Stimulated activated CD4-positive, alpha-beta T cell treated with anti-CD3 and anti-CD28 coated beads, Interleukin-15, amount 100 ng/mL, for 1 hour (primary cell): Measurements from ENCODE around the gene LRFN5.

Experiments used
- DNase-seq, 2 donors: peaks; one replicate each; pipeline ENCODE4 v3.0.0-alpha.2; 2020; ENCODE audit warnings: low read depth in 1 of 2, low spot score in 1 of 2

The LRFN5 gene

DNA sequence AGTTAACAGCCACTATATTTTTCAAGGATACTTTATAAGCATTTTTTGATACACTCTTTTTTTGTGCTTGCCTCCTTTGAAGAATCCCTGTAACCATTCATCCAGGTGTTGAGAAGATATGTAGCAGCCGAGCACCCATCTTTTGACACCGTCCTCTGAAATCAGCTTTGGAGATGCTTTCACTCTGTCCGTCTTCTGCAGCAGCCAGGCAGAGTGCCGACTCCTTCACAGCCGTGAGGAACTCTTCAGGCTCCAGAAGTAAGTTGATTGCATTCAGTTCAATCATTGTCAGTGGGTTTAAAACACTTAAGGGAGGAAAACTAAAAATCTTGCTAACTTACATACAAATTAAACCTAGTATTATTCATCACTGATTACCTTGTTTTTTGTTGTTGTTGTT is 160.1 kb downstream of the LRFN5 start:
- no peak for DNase-seq

DNA sequence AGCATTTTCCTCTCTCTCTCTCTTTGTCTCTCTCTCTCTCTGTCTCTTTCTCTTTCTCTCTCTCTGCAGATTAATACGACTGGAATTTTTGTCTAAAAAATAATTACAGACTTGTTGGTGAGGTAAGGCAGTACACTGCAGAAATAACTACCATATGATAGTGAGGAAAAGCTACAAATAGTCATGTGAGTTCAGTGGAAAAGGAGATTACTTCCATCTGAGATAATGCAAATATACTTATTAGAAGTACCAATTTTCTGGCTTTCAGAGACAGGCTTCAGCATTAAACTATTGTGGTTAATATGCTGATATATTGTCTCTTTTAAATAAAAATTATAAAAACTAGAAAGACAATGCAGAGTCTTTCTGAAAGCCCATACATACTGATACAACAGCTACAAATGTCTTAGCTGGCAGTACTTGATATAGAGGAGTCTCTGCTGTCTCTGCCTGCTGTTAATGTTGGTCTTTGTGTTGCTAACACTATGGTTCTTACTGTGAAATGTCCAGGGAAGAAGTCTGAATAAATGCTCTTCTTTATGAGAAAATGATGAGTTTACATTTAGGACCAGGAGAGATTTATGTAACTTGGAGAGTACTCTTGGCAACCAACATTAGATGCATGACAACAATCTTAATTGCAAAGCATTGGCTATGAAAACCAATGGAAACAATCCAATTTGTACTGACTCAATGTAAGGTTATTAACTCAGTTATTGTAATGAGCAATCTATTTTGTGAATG is 167.0 kb downstream of the LRFN5 start:
- no peak for DNase-seq

GRCh38 chr14:41782511-41782910 is 175.8 kb downstream of the LRFN5 start:
- DNase-seq, result no peak

- DNase-seq, result no peak
Observed at GRCh38 chr14:41783403-41783802, 176.7 kb downstream of the LRFN5 start.

GRCh38 chr14:41785696-41786095 is 179.0 kb downstream of the LRFN5 start:
- no peak for DNase-seq

DNA sequence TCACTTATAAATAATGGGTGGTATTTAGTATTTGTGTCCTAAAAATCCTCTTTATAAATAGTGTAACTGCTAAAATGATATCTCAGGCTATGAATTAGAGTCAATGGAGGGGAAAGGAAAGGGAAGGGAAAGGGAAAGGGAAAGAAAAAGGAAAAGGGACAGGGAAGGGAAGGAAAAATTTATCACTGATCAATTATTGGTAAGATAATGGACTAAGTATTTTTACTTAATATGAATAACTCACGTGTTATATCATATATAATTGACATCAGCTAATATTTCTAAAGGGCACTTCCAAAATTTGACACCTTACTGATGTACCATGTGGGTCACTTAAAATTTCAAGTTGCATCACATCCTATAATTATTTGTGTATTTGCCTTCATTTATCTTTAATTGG is 193.1 kb downstream of the LRFN5 start:
- DNase-seq, result no peak

- DNase-seq, result no peak
Observed at GRCh38 chr14:41805633-41806032, 199.0 kb downstream of the LRFN5 start.

- DNase-seq, result no peak
Observed at GRCh38 chr14:41806366-41806975, 199.8 kb downstream of the LRFN5 start.

- DNase-seq, result no peak
Observed at GRCh38 chr14:41810362-41810761, 203.7 kb downstream of the LRFN5 start.

GRCh38 chr14:41817626-41818025 is 210.9 kb downstream of the LRFN5 start:
- DNase-seq, result no peak

GRCh38 chr14:41824441-41824840 is 217.8 kb downstream of the LRFN5 start:
- DNase-seq, result no peak

- no peak for DNase-seq
Observed at GRCh38 chr14:41825622-41826021, 218.9 kb downstream of the LRFN5 start.

DNA sequence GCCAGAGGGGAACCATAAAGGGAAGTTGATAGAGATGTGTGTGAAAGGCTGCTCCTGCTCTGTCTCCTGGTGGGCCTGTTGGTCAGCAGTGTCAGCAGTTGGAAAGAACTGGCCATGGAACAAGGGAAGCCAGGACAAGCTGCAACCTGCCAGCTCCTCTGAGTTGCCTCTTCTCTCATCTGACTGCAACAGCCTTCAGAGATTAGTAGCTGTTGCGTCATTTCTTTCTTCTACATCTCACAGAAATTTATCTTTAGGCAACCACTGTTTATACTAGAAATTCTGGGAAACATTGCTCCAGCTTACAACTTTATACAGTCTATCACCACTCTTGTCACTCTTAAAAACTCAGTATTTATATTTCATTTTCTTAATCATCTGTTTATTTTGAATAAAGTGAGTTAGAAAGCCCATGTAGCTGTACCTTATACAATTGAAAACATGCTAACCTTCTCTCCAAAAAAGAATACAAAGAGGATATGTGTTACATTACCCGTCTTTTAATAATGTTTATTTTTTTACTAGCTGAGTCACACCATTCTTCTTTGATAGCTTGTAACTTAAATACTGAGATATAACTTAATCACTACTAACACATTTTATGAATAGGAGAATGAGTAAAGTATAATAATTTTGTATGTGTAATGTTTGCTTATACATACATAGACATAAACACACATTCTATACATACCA is 224.2 kb downstream of the LRFN5 start:
- no peak for DNase-seq

GRCh38 chr14:41839661-41840060 is 233.0 kb downstream of the LRFN5 start:
- DNase-seq, result no peak

DNA sequence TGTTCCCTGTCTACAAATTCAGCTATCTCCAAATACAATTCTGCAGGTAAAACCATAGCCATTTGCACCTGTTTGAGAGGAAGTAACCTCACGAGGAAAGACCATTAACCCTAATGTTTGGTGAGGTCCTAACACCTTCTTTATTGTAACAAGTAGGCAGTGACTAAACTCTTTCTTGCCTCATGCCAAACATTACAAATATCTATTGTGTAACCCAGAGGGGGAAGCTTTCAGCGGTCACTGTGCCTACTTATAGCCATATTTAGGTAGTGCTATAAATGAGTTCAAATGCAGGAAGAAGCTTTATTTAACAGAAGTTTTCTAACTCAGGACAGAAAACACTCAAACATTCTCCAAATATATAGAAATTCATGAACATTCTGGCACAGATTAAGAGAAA is 252.7 kb downstream of the LRFN5 start:
- DNase-seq, result no peak

- no peak for DNase-seq
Observed at GRCh38 chr14:41860586-41860985, 253.9 kb downstream of the LRFN5 start.

GRCh38 chr14:41865894-41866293 is 259.2 kb downstream of the LRFN5 start:
- DNase-seq, result no peak

GRCh38 chr14:41868396-41868795 is 261.7 kb downstream of the LRFN5 start:
- no peak for DNase-seq

- no peak for DNase-seq
Observed at GRCh38 chr14:41872931-41873685, 266.4 kb downstream of the LRFN5 start.

- DNase-seq, result no peak
Observed at GRCh38 chr14:41873686-41874317, 267.1 kb downstream of the LRFN5 start.

DNA sequence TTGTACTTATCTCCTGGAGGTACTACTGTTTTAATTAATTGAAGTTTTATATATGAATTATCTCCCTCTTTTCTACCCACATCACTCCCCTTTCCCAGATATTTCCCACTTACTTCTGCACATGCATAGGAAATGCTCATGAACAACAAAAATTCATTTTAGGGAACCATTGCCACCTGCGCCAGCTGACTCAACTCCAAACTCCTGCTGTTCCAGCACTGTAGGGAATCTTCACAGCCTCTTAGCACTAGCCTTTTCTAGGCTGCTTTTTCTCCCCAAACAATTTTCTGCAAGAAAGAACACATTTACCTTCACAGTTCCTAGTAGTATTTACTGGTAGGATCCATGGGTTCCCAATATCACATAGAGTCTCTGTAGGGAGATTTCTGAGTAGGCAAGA is 268.4 kb downstream of the LRFN5 start:
- no peak for DNase-seq
